PFSK-1 (cell line): ENCODE data around the gene EPHA3.

Experiments used
- FOXP2 ChIP-seq: optimal IDR thresholded peaks from 2 replicates; pipeline ENCODE3; 2011; ENCODE audit warnings: borderline replicate concordance, control low read depth, inconsistent platforms; ENCODE audit not compliant: insufficient read depth; ENCODE audit errors: extremely low read length, extremely low read depth
- POLR2AphosphoS5 ChIP-seq: IDR thresholded peaks from 2 replicates; pipeline ENCODE4 v1.6.1; 2012; ENCODE audit warnings: low read depth, mild to moderate bottlenecking, control low read depth, low read length, moderate library complexity
- REST ChIP-seq, 2 experiments: IDR thresholded peaks; 2 replicates each; pipeline versions ENCODE4 v1.6.1 to v1.8.0; 2011 to 2012; ENCODE audit warnings: low read depth in 2 of 2, low read length in 2 of 2, control low read depth in 1 of 2, inconsistent platforms in 1 of 2, mild to moderate bottlenecking in 1 of 2, moderate library complexity in 1 of 2; ENCODE audit not compliant: insufficient read depth in 1 of 2
- SIN3A ChIP-seq: IDR thresholded peaks from 2 replicates; pipeline ENCODE4 v1.6.1; 2012; ENCODE audit warnings: mild to moderate bottlenecking, low read length, moderate library complexity, borderline replicate concordance; ENCODE audit not compliant: insufficient read depth
- TAF1 ChIP-seq: IDR thresholded peaks from 2 replicates; pipeline ENCODE4 v1.6.1; 2012; ENCODE audit warnings: low read length, control low read depth, borderline replicate concordance; ENCODE audit not compliant: insufficient read depth

The EPHA3 gene

GRCh38 chr3:89165636-89166263 lies 58.3 kb downstream of the EPHA3 start:
- no peak for TF ChIP-seq TAF1
- TF ChIP-seq REST (IDR thresholded peaks at IDR 0.05; ENCODE audit: insufficient read depth in 1 of 2, low read depth in 2 of 2, low read length in 2 of 2): 0 out of 4 replicates have a peak, but pooled peaks of 1 of the 2 experiments have one; percentile 12
- peak; percentile 58; the same call in 1 of the 2 replicates for TF ChIP-seq SIN3A

GRCh38 chr3:89171687-89172545 lies 64.5 kb downstream of the EPHA3 start:
- no peak for TF ChIP-seq REST (IDR thresholded peaks at IDR 0.05; ENCODE audit: insufficient read depth in 1 of 2, low read depth in 2 of 2, low read length in 2 of 2)
- TF ChIP-seq SIN3A: no peak
- no peak for TF ChIP-seq FOXP2
- TF ChIP-seq POLR2AphosphoS5: no peak
- TF ChIP-seq TAF1: no peak

GRCh38 chr3:89173546-89173945 lies 66.1 kb downstream of the EPHA3 start:
- TF ChIP-seq SIN3A (no peak), REST (IDR thresholded peaks at IDR 0.05; ENCODE audit: insufficient read depth in 1 of 2, low read depth in 2 of 2, low read length in 2 of 2) (no peak), FOXP2 (no peak), TAF1 (no peak), POLR2AphosphoS5 (no peak)

GRCh38 chr3:89179355-89180001 lies 72.1 kb downstream of the EPHA3 start:
- TF ChIP-seq REST (IDR thresholded peaks at IDR 0.05; ENCODE audit: insufficient read depth in 1 of 2, low read depth in 2 of 2, low read length in 2 of 2): no peak
- TF ChIP-seq SIN3A: no peak; the same call in 1 of the 2 replicates
- no peak for TF ChIP-seq TAF1
- TF ChIP-seq FOXP2: no peak
- no peak for TF ChIP-seq POLR2AphosphoS5
